IPS DF 4.7 (cell line): ENCODE results near the gene CFAP92.
"Not testable (repeated sequence)": the region's sequence is repeated elsewhere in the genome, so short reads cannot be mapped to it uniquely, and the experiment has no call there.

Experiments
- DNase-seq: peaks from one replicate; pipeline ENCODE4 v3.0.0-alpha.2; 2013; ENCODE audit warnings: low spot score; ENCODE audit errors: extremely low read depth

Gene CFAP92

GRCh38 chr3:128942161-128942952, 51.5 kb downstream of the CFAP92 start:
- no peak for DNase-seq

- DNase-seq: no peak
Observed at GRCh38 chr3:128940252-128940651, 53.6 kb downstream of the CFAP92 start.

GRCh38 chr3:128936341-128936740, 57.5 kb downstream of the CFAP92 start:
- DNase-seq: no peak

GRCh38 chr3:128935922-128936321, 58.0 kb downstream of the CFAP92 start:
- no peak for DNase-seq

- no peak for DNase-seq
Observed at GRCh38 chr3:128933922-128934253, 60.0 kb downstream of the CFAP92 start.

- DNase-seq: no peak
Observed at GRCh38 chr3:128933213-128933921, 60.5 kb downstream of the CFAP92 start.

- DNase-seq: no peak
Observed at GRCh38 chr3:128932516-128933212, 61.2 kb downstream of the CFAP92 start.

GRCh38 chr3:128931046-128931445, 62.8 kb downstream of the CFAP92 start:
- no peak for DNase-seq

GRCh38 chr3:128929364-128929763, 64.5 kb downstream of the CFAP92 start:
- DNase-seq: no peak

GRCh38 chr3:128923986-128924385, 69.9 kb downstream of the CFAP92 start:
- DNase-seq: not testable (repeated sequence)

GRCh38 chr3:128923576-128923975, 70.3 kb downstream of the CFAP92 start:
- no peak for DNase-seq

GRCh38 chr3:128922804-128923459, 70.9 kb downstream of the CFAP92 start:
- no peak for DNase-seq

GRCh38 chr3:128919988-128920387, 73.9 kb downstream of the CFAP92 start:
- no peak for DNase-seq

- no peak for DNase-seq
Observed at GRCh38 chr3:128917291-128917690, 76.6 kb downstream of the CFAP92 start.

GRCh38 chr3:128914966-128915645, 78.8 kb downstream of the CFAP92 start:
- DNase-seq: no peak

- DNase-seq: no peak
Observed at GRCh38 chr3:128911911-128912310, 82.0 kb downstream of the CFAP92 start.

GRCh38 chr3:128910006-128910405, 83.9 kb downstream of the CFAP92 start:
- no peak for DNase-seq

- no peak for DNase-seq
Observed at GRCh38 chr3:128908951-128909350, 84.9 kb downstream of the CFAP92 start.

GRCh38 chr3:128907706-128908445, 86.0 kb downstream of the CFAP92 start:
- no peak for DNase-seq

- no peak for DNase-seq
Observed at GRCh38 chr3:128906804-128907525, 86.9 kb downstream of the CFAP92 start.
